ENCODE results near the gene TTYH3.

The TTYH3 gene

GRCh38 chr7:2610466-2610865 lies 21.3 kb upstream of the TTYH3 start:
- no peaks in the 10 kb centered on the region for H3K79me2 ChIP-seq (ENCODE audit: control insufficient read depth, insufficient read depth, low read length, poor library complexity)
- no peak overlapping the region for H3K27ac ChIP-seq (ENCODE audit: low read depth, low read length)
- H3K14ac ChIP-seq (ENCODE audit: low read length), result no peak overlapping the region
- no peak overlapping the region for H2AFZ ChIP-seq (ENCODE audit: insufficient read depth, low read length, poor library complexity)
- H3K27me3 ChIP-seq (ENCODE audit: insufficient read depth, low read length), result no peaks in the 10 kb centered on the region
- H4K8ac ChIP-seq (ENCODE audit: low read depth, low read length), result no peak overlapping the region
- no peak overlapping the region for H2BK120ac ChIP-seq (ENCODE audit: insufficient read depth, low read length, poor library complexity)
- no peak overlapping the region for H3K18ac ChIP-seq (ENCODE audit: low read length)
- DNase-seq, result no peak
- H3K36me3 ChIP-seq (ENCODE audit: control insufficient read depth in 1 of 2, insufficient read depth in 2 of 2, low read length in 2 of 2), result peaks cover 5 to 10% of the 10 kb centered on the region in 2 experiments
- no peak overlapping the region for H3K4ac ChIP-seq (ENCODE audit: low read depth, low read length)
- H3K4me2 ChIP-seq (ENCODE audit: low read length), result no peak overlapping the region
- H4K91ac ChIP-seq (ENCODE audit: low read depth, low read length), result no peak overlapping the region
- H2BK12ac ChIP-seq (ENCODE audit: low read length), result no peak overlapping the region
- peaks cover 4 to 8% of the 10 kb centered on the region in 2 experiments for H3K4me1 ChIP-seq (ENCODE audit: control insufficient read depth in 1 of 2, insufficient read depth in 2 of 2, low read length in 2 of 2)
- H3K9ac ChIP-seq (ENCODE audit: low read length), result no peak overlapping the region
- H3K79me1 ChIP-seq (ENCODE audit: low read length), result no peaks in the 10 kb centered on the region
- no CpG with 5 or more reads among the region's 14 CpGs for WGBS (ENCODE audit: extremely low coverage, insufficient coverage, insufficient read length)
- H2BK5ac ChIP-seq (ENCODE audit: low read depth, low read length, poor library complexity), result no peak overlapping the region
- no peak overlapping the region for H4K12ac ChIP-seq (ENCODE audit: low read depth, low read length)
- H3K23ac ChIP-seq (ENCODE audit: low read length), result no peak overlapping the region
- no peaks in the 10 kb centered on the region for H3K9me3 ChIP-seq (ENCODE audit: insufficient read depth, low read depth, low read length)
- H2AK5ac ChIP-seq (ENCODE audit: low read length), result no peak overlapping the region
- no peak overlapping the region for H3K4me3 ChIP-seq (ENCODE audit: low read depth, low read length)

GRCh38 chr7:2610898-2611297 lies 20.9 kb upstream of the TTYH3 start:
- Histone ChIP-seq H2BK5ac (ENCODE audit: low read depth, low read length, poor library complexity) (no peak overlapping the region), H2AFZ (ENCODE audit: insufficient read depth, low read length, poor library complexity) (no peak overlapping the region), H4K91ac (ENCODE audit: low read depth, low read length) (no peak overlapping the region), H3K79me1 (ENCODE audit: low read length) (no peaks in the 10 kb centered on the region), H2AK5ac (ENCODE audit: low read length) (no peak overlapping the region), H3K9me3 (ENCODE audit: insufficient read depth, low read depth, low read length) (no peaks in the 10 kb centered on the region), H2BK120ac (ENCODE audit: insufficient read depth, low read length, poor library complexity) (no peak overlapping the region), H3K4me3 (ENCODE audit: low read depth, low read length) (no peak overlapping the region), H3K14ac (ENCODE audit: low read length) (no peak overlapping the region), H3K4me1 (ENCODE audit: control insufficient read depth in 1 of 2, insufficient read depth in 2 of 2, low read length in 2 of 2) (peaks cover 4 to 8% of the 10 kb centered on the region in 2 experiments), H3K18ac (ENCODE audit: low read length) (no peak overlapping the region), H3K23ac (ENCODE audit: low read length) (no peak overlapping the region), H3K4me2 (ENCODE audit: low read length) (no peak overlapping the region), H4K12ac (ENCODE audit: low read depth, low read length) (no peak overlapping the region), H3K4ac (ENCODE audit: low read depth, low read length) (no peak overlapping the region), H3K27me3 (ENCODE audit: insufficient read depth, low read length) (no peaks in the 10 kb centered on the region), H3K27ac (ENCODE audit: low read depth, low read length) (no peak overlapping the region), H4K8ac (ENCODE audit: low read depth, low read length) (no peak overlapping the region), H2BK12ac (ENCODE audit: low read length) (no peak overlapping the region), H3K9ac (ENCODE audit: low read length) (no peak overlapping the region), H3K36me3 (ENCODE audit: control insufficient read depth in 1 of 2, insufficient read depth in 2 of 2, low read length in 2 of 2) (peaks cover 5 to 7% of the 10 kb centered on the region in 2 experiments), H3K79me2 (ENCODE audit: control insufficient read depth, insufficient read depth, low read length, poor library complexity) (no peaks in the 10 kb centered on the region)
- no peak for DNase-seq
- no CpG with 5 or more reads among the region's 14 CpGs for WGBS (ENCODE audit: extremely low coverage, insufficient coverage, insufficient read length)

DNA sequence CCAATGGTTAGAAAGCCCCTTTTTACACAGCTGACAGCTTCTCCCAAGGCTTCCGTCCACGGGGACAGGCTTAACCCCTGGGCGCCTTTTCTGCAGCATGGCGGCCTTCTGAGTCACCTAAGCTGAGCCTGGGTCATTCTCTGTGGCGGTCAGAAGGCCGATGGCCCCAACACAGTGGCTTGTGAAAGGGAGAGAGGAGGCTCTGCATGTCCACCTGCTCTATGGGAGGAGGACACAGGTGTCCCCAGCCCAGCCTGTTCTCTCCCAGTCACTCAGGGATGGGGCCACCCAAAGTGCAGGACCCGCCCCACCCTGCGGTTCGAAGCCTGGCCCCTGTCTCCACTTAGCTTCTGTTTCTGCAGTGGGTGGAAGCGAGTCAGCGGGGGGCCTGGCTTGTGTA lies 20.4 kb upstream of the TTYH3 start:
- no peak overlapping the region for H4K8ac ChIP-seq (ENCODE audit: low read depth, low read length)
- H2AK5ac ChIP-seq (ENCODE audit: low read length), result no peak overlapping the region
- H3K79me2 ChIP-seq (ENCODE audit: control insufficient read depth, insufficient read depth, low read length, poor library complexity), result no peaks in the 10 kb centered on the region
- H2AFZ ChIP-seq (ENCODE audit: insufficient read depth, low read length, poor library complexity), result no peak overlapping the region
- no peaks in the 10 kb centered on the region for H3K27me3 ChIP-seq (ENCODE audit: insufficient read depth, low read length)
- H3K9me3 ChIP-seq (ENCODE audit: insufficient read depth, low read depth, low read length), result no peaks in the 10 kb centered on the region
- no peak overlapping the region for H4K91ac ChIP-seq (ENCODE audit: low read depth, low read length)
- peaks cover 4 to 5% of the 10 kb centered on the region in 2 experiments for H3K36me3 ChIP-seq (ENCODE audit: control insufficient read depth in 1 of 2, insufficient read depth in 2 of 2, low read length in 2 of 2)
- no peaks in the 10 kb centered on the region for H3K79me1 ChIP-seq (ENCODE audit: low read length)
- no peak overlapping the region for H3K4ac ChIP-seq (ENCODE audit: low read depth, low read length)
- no peak overlapping the region for H2BK12ac ChIP-seq (ENCODE audit: low read length)
- H4K12ac ChIP-seq (ENCODE audit: low read depth, low read length), result no peak overlapping the region
- H3K27ac ChIP-seq (ENCODE audit: low read depth, low read length), result no peak overlapping the region
- no peak overlapping the region for H3K4me3 ChIP-seq (ENCODE audit: low read depth, low read length)
- no peak overlapping the region for H3K18ac ChIP-seq (ENCODE audit: low read length)
- no peak overlapping the region for H3K9ac ChIP-seq (ENCODE audit: low read length)
- H2BK120ac ChIP-seq (ENCODE audit: insufficient read depth, low read length, poor library complexity), result no peak overlapping the region
- no peak overlapping the region for H3K23ac ChIP-seq (ENCODE audit: low read length)
- whole genome bisulfite sequencing (ENCODE audit: extremely low coverage, insufficient coverage, insufficient read length), result no CpG with 5 or more reads among the region's 11 CpGs
- DNase-seq, result no peak
- no peak overlapping the region for H2BK5ac ChIP-seq (ENCODE audit: low read depth, low read length, poor library complexity)
- H3K4me2 ChIP-seq (ENCODE audit: low read length), result no peak overlapping the region
- H3K14ac ChIP-seq (ENCODE audit: low read length), result no peak overlapping the region
- peaks cover 4 to 8% of the 10 kb centered on the region in 2 experiments for H3K4me1 ChIP-seq (ENCODE audit: control insufficient read depth in 1 of 2, insufficient read depth in 2 of 2, low read length in 2 of 2)

GRCh38 chr7:2611922-2612321 lies 19.9 kb upstream of the TTYH3 start:
- Histone ChIP-seq H3K4ac (ENCODE audit: low read depth, low read length) (no peak overlapping the region), H3K79me1 (ENCODE audit: low read length) (no peaks in the 10 kb centered on the region), H3K4me3 (ENCODE audit: low read depth, low read length) (no peak overlapping the region), H3K18ac (ENCODE audit: low read length) (no peak overlapping the region), H4K12ac (ENCODE audit: low read depth, low read length) (no peak overlapping the region), H3K9ac (ENCODE audit: low read length) (no peak overlapping the region), H2BK5ac (ENCODE audit: low read depth, low read length, poor library complexity) (no peak overlapping the region), H3K14ac (ENCODE audit: low read length) (no peak overlapping the region), H3K23ac (ENCODE audit: low read length) (no peak overlapping the region), H3K9me3 (ENCODE audit: insufficient read depth, low read depth, low read length) (no peaks in the 10 kb centered on the region), H2AFZ (ENCODE audit: insufficient read depth, low read length, poor library complexity) (no peak overlapping the region), H4K91ac (ENCODE audit: low read depth, low read length) (no peak overlapping the region), H3K27ac (ENCODE audit: low read depth, low read length) (no peak overlapping the region), H3K79me2 (ENCODE audit: control insufficient read depth, insufficient read depth, low read length, poor library complexity) (no peaks in the 10 kb centered on the region), H2BK120ac (ENCODE audit: insufficient read depth, low read length, poor library complexity) (no peak overlapping the region), H3K36me3 (ENCODE audit: control insufficient read depth in 1 of 2, insufficient read depth in 2 of 2, low read length in 2 of 2) (peaks cover 4 to 5% of the 10 kb centered on the region in 2 experiments), H4K8ac (ENCODE audit: low read depth, low read length) (no peak overlapping the region), H2AK5ac (ENCODE audit: low read length) (no peak overlapping the region), H3K4me1 (ENCODE audit: control insufficient read depth in 1 of 2, insufficient read depth in 2 of 2, low read length in 2 of 2) (peaks cover 0 to 6% of the 10 kb centered on the region in 2 experiments), H3K27me3 (ENCODE audit: insufficient read depth, low read length) (no peaks in the 10 kb centered on the region), H2BK12ac (ENCODE audit: low read length) (no peak overlapping the region), H3K4me2 (ENCODE audit: low read length) (no peak overlapping the region)
- DNase-seq, result no peak
- no CpG with 5 or more reads among the region's 10 CpGs for whole genome bisulfite sequencing (ENCODE audit: extremely low coverage, insufficient coverage, insufficient read length)
